ENCODE data around the gene DHFR2.

- TF ChIP-seq, protein P1, sequence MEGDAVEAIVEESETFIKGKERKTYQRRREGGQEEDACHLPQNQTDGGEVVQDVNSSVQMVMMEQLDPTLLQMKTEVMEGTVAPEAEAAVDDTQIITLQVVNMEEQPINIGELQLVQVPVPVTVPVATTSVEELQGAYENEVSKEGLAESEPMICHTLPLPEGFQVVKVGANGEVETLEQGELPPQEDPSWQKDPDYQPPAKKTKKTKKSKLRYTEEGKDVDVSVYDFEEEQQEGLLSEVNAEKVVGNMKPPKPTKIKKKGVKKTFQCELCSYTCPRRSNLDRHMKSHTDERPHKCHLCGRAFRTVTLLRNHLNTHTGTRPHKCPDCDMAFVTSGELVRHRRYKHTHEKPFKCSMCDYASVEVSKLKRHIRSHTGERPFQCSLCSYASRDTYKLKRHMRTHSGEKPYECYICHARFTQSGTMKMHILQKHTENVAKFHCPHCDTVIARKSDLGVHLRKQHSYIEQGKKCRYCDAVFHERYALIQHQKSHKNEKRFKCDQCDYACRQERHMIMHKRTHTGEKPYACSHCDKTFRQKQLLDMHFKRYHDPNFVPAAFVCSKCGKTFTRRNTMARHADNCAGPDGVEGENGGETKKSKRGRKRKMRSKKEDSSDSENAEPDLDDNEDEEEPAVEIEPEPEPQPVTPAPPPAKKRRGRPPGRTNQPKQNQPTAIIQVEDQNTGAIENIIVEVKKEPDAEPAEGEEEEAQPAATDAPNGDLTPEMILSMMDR (IDR thresholded peaks at IDR 0.05), result no peak
- TF ChIP-seq POLR2AphosphoS5 (IDR thresholded peaks at IDR 0.05), result no peak
- TF ChIP-seq POLR2A (IDR thresholded peaks at IDR 0.05), result no peak
Measured at GRCh38 chr3:94008253-94008652, 54.5 kb downstream of the DHFR2 start.
